H54 (cell line): ENCODE data around the gene CGB3.
A peak's percentile ranks its signal among the peaks of the same experiment; 100 is the strongest.
"Not testable (repeated sequence)": the region's sequence is repeated elsewhere in the genome, so short reads cannot be mapped to it uniquely, and the experiment has no call there.

Source experiments
- DNase-seq: peaks from one replicate; pipeline ENCODE4 v3.0.0; 2011; ENCODE audit warnings: low spot score, mixed read lengths; ENCODE audit not compliant: insufficient read length
- FAIRE-seq: peaks from 3 replicates; lab custom pipeline; 2011; peaks lifted over from hg19 to GRCh38; lab: Jason Lieb, UNC
- POLR2A ChIP-seq: IDR thresholded peaks from 2 replicates; pipeline ENCODE4 v1.6.1; 2011; ENCODE audit warnings: low read depth, mild to moderate bottlenecking, low read length

CGB3 gene

DNA sequence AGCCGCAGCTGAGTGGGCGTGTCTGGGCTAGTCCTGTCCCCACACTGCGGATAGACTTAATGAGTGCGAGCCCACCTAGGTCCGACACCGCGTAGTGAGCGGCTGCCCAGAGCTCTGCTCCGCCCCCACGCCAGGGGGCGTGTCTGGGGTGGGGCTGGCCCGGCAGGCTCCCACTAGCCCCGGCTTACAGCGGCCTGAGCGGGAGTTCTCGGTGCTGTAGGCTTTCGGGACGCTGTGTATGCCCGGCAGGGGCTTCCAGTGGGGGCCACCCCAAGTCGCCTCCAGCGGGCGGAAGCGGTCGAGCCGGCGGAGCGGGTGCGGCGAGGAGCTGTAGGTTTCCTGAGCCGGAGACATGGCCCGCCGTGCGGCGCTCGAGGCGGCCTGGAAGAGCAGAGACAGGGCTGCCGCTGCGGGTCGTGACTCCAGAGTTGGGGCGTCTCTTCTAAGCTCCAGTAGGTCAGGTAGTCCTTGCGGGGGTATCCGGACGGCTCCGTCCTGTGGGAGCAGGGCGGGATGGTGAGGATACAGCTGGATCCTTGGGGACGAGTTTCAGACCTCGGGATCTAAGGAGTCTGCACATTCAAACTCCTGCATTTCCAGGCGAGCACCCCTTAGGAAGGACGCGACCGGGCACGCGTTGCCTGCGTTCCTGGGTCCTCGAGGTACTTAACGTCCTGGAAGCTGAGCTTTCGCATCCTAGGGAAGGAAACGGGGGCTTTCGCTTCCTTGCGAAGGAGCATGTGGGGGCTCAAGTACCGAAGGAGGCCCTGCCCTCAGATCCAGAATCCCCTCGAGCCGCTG lies 32.2 kb upstream of the CGB3 start:
- peak; percentile 61 for TF ChIP-seq POLR2A
- DNase-seq (no peak), FAIRE-seq (no peak)

DNA sequence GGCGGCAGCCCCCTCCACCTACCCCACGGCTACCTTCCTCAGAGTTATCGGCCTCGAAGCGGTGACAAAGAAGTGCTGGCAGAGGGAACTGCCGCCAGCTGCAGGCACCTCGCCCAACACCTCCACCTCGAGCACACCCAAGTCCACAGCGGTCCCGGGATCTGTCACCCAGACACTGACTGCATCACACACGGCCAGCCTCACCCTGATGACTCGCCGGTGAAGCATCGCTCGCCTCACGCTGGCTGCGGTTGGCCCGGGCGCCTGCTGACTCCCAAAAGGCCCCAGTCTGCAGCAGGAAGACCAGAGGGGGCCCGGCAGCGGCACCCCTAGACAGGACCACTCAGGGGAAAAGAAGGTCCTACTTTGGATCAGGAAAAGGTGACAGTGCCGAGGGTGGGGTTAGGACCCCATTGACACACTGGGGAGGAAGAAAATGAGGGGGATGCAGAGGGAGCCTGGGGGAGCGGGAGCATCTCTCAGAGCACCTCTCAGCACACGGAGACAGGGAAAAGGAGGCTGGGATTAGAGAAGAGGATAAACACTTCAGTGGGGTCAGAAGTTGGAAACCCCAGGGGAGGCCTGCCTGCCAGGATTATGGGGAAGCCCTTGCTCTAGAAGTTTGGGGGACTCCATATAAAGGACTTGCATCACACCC lies 26.4 kb upstream of the CGB3 start:
- not testable (repeated sequence) for DNase-seq
- FAIRE-seq, result peak; percentile 62

DNA sequence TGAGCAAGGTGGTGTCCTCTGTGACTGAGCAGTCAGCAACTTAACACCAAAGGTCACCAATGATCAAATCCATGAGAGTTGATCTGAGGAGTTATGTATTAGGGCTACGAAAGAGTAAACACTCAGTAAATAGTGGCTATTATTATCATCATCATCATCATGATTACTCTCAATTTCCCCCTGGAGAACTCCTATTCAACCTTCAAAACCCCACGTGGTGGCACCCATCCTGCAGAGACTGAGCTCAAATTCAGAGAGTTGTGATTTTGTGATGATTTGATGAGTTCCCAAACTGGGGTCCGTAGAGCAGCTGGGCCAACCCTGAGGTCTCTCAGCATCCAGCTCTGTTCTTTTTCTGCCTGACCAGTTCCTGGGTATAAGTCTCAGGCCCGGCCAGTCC lies 25.7 kb upstream of the CGB3 start:
- FAIRE-seq, DNase-seq: not testable (repeated sequence)

DNA sequence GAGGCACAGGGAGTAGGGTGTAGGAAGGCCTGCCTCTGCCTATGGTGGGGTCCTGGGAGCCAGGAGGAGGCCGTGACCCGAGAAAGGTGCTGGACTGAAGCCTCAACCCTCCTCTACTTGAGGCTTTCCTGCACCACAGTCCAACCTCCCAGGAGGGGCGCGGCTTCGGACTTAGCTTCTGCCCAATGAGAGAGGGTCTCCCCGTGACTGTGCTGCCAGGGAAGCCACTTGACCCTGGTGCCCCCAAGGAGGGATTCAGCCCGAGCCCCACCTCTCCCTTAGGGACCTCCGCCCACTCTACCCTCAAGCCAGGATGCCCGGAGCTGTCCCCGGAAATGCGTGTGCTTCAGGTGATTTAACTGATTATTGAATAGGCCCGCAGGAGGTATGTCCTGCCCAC lies 24.9 kb upstream of the CGB3 start, which contains the start of gene CGB8:
CGB8 (minus strand) TSS at position 101 of the 400 bp plus-strand sequence. CDS start 372 bp downstream, outside the sequence.
- DNase-seq, FAIRE-seq: not testable (repeated sequence)

DNA sequence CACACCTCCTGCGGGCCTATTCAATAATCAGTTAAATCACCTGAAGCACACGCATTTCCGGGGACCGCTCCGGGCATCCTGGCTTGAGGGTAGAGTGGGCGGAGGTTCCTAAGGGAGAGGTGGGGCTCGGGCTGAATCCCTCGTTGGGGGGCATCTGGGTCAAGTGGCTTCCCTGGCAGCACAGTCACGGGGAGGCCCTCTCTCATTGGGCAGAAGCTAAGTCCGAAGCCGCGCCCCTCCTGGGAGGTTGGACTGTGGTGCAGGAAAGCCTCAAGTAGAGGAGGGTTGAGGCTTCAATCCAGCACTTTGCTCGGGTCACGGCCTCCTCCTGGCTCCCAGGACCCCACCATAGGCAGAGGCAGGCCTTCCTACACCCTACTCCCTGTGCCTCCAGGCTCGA lies 19.4 kb upstream of the CGB3 start, which contains the start of gene CGB5:
CGB5 (plus strand) TSS at position 301 of the 400 bp plus-strand sequence. CDS start 362 bp downstream, outside the sequence.
- not testable (repeated sequence) for FAIRE-seq, DNase-seq

DNA sequence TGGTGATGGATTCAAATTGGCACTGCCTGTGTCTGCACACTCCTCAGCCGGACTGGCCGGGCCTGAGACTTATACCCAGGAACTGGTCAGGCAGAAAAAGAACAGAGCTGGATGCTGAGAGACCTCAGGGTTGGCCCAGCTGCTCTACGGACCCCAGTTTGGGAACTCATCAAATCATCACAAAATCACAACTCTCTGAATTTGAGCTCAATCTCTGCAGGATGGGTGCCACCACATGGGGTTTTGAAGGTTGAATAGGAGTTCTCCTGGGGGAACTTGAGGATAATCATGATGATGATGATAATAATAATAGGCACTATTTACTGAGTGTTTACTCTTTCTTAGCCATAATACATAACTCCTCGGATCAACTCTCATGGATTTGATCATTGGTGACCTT lies 18.5 kb upstream of the CGB3 start:
- FAIRE-seq, DNase-seq: not testable (repeated sequence)

DNA sequence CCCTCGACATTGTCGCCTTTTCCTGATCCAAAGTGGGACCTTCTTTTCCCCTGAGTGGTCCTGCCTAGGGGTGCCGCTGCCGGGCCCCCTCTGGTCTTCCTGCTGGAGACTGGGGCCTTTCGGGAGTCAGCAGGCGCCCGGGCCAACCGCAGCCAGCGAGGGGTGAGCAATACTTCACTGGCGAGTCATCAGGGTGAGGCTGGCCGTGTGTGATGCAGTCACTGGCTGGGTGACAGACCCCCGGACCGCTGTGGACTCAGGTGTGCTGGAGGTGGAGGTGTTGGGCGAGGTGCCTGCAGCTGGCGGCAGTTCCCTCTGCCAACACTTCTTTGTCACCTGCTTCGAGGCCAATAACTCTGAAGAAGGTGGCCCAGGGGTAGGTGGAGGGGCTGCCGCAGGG lies 18.0 kb upstream of the CGB3 start:
- TF ChIP-seq POLR2A, result no peak
- no peak for DNase-seq
- no peak for FAIRE-seq

DNA sequence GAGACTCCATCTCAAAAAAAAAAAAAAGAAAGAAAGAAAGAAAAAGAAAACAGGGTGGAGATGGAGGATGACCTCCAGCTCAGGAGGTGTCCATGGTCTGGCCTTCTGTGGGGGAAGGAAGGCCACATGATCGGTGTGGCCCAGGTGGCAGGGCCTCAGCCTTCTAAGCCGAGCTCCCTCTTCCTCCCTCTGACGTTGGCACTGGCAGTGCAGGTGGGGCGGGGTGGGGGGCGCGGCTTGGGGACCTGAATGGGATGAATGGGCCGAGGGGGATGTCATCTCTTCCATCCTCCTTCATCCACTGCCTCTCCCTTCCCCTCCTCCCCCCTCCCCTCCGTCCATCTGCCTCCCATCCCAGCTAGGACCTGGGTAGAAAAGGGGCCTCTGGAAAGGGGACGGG lies 15.6 kb upstream of the CGB3 start:
- DNase-seq, FAIRE-seq: not testable (repeated sequence)

DNA sequence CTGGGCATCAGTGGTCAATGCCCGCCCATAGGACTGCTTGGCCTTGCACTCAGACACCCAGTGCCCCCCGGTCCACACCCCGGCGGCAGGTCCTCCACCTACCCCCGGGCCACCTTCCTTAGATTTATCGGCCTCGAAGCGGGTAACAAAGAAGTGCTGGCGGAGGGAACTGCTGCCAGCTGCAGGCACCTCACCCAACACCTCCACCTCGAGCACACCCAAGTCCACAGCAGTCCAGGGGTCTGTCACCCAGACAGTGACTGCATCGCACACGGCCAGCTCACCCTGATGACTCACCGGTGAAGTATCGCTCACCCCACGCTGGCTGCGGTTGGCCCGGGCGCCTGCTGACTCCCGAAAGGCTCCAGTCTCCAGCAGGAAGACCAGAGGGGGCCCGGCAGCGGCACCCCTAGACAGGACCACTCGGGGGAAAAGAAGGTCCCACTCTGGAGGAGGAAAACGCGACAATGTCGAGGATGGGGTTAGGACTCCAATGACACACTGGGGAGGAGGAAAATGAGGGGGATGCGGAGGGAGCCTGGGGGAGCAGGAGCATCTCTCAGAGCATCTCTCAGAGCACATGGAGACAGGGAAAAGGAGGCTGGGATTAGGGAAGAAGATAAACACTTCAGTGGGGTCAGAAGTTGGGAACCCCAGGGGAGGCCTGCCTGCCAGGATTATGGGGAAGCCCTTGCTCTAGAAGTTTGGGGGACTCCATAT lies 14.6 kb upstream of the CGB3 start:
- not testable (repeated sequence) for DNase-seq, FAIRE-seq

DNA sequence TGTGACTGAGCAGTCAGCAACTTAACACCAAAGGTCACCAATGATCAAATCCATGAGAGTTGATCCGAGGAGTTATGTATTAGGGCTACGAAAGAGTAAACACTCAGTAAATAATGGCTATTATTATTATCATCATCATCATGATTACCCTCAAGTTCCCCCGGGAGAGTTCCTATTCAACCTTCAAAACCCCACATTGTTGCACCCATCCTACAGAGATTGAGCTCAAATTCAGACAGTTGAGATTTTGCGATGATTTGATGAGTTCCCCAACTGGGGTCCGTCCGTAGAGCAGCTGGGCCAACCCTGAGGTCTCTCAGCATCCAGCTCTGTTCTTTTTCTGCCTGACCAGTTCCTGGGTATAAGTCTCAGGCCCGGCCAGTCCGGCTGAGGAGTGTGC lies 14.0 kb upstream of the CGB3 start:
- FAIRE-seq, DNase-seq: not testable (repeated sequence)

DNA sequence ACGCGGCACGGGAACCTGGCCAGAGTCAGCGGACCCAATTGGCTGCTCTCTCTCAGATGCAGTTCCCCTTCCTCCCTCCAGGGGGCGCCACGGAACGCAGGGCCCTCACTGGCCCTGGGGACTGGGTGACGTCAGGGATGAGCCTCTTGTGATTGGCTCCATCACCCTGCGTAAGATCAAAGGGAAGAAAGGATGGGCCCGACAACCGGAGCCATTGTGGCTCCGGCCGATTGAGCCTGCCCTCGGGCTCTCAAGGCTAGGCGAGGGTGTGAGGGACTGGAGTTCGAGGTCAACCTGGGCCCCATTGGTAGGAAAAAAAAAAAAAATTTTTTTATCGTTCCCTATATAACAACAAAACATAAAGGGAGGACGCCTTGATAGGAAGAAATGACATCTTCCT lies 12.7 kb upstream of the CGB3 start, which contains the start of gene CGB1:
CGB1 (minus strand) TSS at position 81 of the 400 bp plus-strand sequence. CDS start 184 bp downstream, outside the sequence.
- not testable (repeated sequence) for FAIRE-seq, DNase-seq

DNA sequence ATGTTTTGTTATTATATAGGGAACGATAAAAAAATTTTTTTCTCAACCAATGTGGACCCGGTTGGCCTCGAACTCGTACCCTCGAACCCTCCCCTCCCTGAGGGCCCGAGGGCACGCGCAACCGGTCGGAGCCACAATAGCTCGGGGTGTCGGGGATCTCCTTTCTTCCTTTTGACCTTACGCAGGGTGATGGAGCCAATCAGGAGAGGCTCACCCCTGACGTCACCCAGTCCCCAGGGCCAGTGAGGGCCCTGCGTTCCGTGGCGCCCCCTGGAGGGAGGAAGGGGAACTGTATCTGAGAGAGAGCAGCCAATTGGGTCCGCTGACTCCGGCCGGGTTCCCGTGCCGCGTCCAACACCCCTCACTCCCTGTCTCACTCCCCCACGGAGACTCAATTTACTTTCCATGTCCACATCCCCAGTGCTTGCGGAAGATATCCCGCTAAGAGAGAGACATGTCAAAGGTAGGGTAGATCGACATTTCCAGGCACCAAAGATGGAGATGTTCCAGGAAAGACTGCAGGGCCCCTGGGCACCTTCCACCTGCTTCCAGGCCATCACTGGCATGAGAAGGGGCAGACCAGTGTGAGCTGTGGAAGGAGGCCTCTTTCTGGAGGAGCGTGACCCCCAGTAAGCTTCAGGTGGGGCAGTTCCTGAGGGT lies 7.6 kb upstream of the CGB3 start, which contains the start of gene CGB2:
CGB2 (plus strand) TSS at position 249 of the 660 bp plus-strand sequence; CDS start at position 455, 206 bp downstream.
- DNase-seq, FAIRE-seq: not testable (repeated sequence)

DNA sequence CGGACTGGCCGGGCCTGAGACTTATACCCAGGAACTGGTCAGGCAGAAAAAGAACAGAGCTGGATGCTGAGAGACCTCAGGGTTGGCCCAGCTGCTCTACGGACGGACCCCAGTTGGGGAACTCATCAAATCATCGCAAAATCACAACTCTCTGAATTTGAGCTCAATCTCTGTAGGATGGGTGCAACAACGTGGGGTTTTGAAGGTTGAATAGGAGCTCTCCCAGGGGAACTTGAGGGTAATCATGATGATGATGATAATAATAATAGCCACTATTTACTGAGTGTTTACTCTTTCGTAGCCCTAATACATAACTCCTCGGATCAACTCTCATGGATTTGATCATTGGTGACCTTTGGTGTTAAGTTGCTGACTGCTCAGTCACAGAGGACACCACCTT lies 6.2 kb upstream of the CGB3 start:
- FAIRE-seq, DNase-seq: not testable (repeated sequence)

DNA sequence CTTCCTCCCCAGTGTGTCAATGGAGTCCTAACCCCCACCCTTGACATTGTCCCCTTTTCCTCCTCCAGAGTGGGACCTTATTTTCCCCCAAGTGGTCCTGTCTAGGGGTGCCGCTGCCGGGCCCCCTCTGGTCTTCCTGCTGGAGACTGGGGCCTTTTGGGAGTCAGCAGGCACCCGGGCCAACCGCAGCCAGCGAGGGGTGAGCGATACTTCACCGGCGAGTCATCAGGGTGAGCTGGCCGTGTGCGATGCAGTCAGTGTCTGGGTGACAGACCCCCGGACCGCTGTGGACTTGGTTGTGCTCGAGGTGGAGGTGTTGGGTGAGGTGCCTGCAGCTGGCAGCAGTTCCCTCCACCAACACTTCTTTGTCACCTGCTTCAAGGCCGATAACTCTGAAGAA lies 5.6 kb upstream of the CGB3 start:
- FAIRE-seq, result not testable (repeated sequence)

DNA sequence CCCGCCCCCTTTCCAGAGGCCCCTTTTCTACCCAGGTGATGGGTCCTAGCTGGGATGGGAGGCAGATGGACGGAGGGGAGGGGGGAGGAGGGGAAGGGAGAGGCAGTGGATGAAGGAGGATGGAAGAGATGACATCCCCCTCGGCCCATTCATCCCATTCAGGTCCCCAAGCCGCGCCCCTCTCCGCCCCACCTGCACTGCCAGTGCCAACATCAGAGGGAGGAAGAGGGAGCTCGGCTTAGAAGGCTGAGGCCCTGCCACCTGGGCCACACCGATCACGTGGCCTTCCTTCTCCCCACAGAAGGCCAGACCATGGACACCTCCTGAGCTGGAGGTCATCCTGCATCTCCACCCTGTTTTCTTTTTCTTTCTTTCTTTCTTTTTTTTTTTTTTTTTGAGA lies 4.6 kb upstream of the CGB3 start:
- DNase-seq, result not testable (repeated sequence)

More for the DNA sequence above, 5.6 kb upstream of the CGB3 start:
- DNase-seq, result not testable (repeated sequence)

DNA sequence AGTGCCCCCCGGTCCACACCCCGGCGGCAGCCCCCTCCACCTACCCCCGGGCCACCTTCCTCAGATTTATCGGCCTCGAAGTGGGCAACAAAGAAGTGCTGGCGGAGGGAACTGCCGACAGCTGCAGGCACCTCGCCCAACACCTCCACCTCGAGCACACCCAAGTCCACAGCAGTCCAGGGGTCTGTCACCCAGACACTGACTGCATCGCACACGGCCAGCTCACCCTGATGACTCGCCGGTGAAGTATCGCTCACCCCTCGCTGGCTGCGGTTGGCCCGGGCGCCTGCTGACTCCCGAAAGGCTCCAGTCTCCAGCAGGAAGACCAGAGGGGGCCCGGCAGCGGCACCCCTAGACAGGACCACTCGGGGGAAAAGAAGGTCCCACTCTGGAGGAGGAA lies 1.5 kb upstream of the CGB3 start:
- peak; percentile 50 for FAIRE-seq
- not testable (repeated sequence) for DNase-seq

More for the DNA sequence above, 4.6 kb upstream of the CGB3 start:
- FAIRE-seq, result not testable (repeated sequence)

DNA sequence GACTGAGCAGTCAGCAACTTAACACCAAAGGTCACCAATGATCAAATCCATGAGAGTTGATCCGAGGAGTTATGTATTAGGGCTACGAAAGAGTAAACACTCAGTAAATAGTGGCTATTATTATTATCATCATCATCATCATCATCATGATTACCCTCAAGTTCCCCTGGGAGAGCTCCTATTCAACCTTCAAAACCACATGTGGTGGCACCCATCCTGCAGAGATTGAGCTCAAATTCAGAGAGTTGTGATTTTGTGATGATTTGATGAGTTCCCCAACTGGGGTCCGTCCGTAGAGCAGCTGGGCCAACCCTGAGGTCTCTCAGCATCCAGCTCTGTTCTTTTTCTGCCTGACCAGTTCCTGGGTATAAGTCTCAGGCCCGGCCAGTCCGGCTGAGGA lies 955 bp upstream of the CGB3 start:
- not testable (repeated sequence) for FAIRE-seq, DNase-seq
